CD4-positive, alpha-beta T cell (primary cell): Measurements from ENCODE around the gene PRKCA. TPM values are rescaled to one million over a fixed set of nuclear protein-coding genes. Genes with fewer than 3 reads are reported as not detected.
A peak's percentile ranks its signal among the peaks of the same experiment; 100 is the strongest.

Source experiments
- ATAC-seq: fragments of 200-7000 bp; cut with Tn5 transposase; one replicate; pipeline ENCODE4 v1.10.0; 2022; ENCODE audit warnings: mild to moderate bottlenecking; ENCODE audit not compliant: poor library complexity
- CTCF ChIA-PET: fragments of 350-600 bp; sonication (Branson Sonifier 250); formaldehyde crosslinking; loops from one replicate; lab custom pipeline; 2021; ENCODE audit warnings: antibody characterized with exemption, inconsistent platforms; lab: Charles Lee
- POLR2A ChIA-PET: fragments of 350-600 bp; sonication (Branson Sonifier 250); formaldehyde crosslinking; loops from one replicate; lab custom pipeline; 2021; ENCODE audit warnings: antibody characterized with exemption, inconsistent platforms; lab: Charles Lee
- DNase-seq, 14 experiments: peaks; one replicate each; pipeline ENCODE4 v3.0.0-alpha.2; 2013 to 2020; ENCODE audit warnings: mixed read lengths in 2 of 14
- H3K27ac ChIP-seq, 2 donors: one replicate each; pipeline versions ENCODE4 v1.5.1 to v1.7.0; 2013; ENCODE audit warnings: low read length in 2 of 2, low read depth in 1 of 2, mild to moderate bottlenecking in 1 of 2
- H3K27me3 ChIP-seq, 2 experiments: 1 replicate in 1 of 2; 2 replicates in 1 of 2; pipeline versions ENCODE4 v1.6.1 to v1.7.0; 2013; ENCODE audit warnings: low read length in 2 of 2, control low read depth in 1 of 2, mild to moderate bottlenecking in 1 of 2, moderate library complexity in 1 of 2; ENCODE audit not compliant: insufficient read depth in 2 of 2, control insufficient read depth in 1 of 2
- H3K36me3 ChIP-seq: one replicate; pipeline ENCODE4 v1.6.1; 2013; ENCODE audit warnings: low read length, control low read depth; ENCODE audit not compliant: insufficient read depth
- H3K4me1 ChIP-seq: one replicate; pipeline ENCODE4 v1.6.1; 2013; ENCODE audit warnings: low read length, control low read depth; ENCODE audit not compliant: insufficient read depth
- H3K4me3 ChIP-seq: one replicate; pipeline ENCODE4 v1.5.1; 2013; ENCODE audit warnings: mild to moderate bottlenecking, low read length, moderate library complexity
- H3K9me3 ChIP-seq, 2 experiments: 1 replicate in 1 of 2; 2 replicates in 1 of 2; pipeline versions ENCODE4 v1.6.1 to v1.7.0; 2013; ENCODE audit warnings: low read length in 2 of 2, mild to moderate bottlenecking in 2 of 2, control low read depth in 1 of 2, moderate library complexity in 1 of 2; ENCODE audit not compliant: control insufficient read depth in 1 of 2, insufficient read depth in 1 of 2
- H3K27ac Mint-ChIP-seq: one replicate; pipeline ENCODE4 v1.8.0; 2020; ENCODE audit warnings: mixed read lengths
- H3K27me3 Mint-ChIP-seq: one replicate; pipeline ENCODE4 v1.8.0; 2021; ENCODE audit warnings: mixed read lengths
- H3K36me3 Mint-ChIP-seq: one replicate; pipeline ENCODE4 v1.8.0; 2021; ENCODE audit warnings: low read depth, mixed read lengths
- H3K4me1 Mint-ChIP-seq: one replicate; pipeline ENCODE4 v1.8.0; 2021; ENCODE audit warnings: low read depth, mixed read lengths
- H3K4me3 Mint-ChIP-seq: one replicate; pipeline ENCODE4 v1.8.0; 2020; ENCODE audit warnings: mild to moderate bottlenecking, mixed read lengths
- H3K9me3 Mint-ChIP-seq: one replicate; pipeline ENCODE4 v1.8.0; 2020; ENCODE audit warnings: mixed read lengths
- intact Hi-C, 2 experiments: fragments of 100-400 bp; cut with DNase I in 1 of 2; cut with micrococcal nuclease in 1 of 2; formaldehyde crosslinking; loops; one replicate each; pipeline versions ENCODE4 v1.15.1 to v1.9.0; 2023 to 2025; cut with DNase I, micrococcal nuclease
- total RNA-seq, 174 experiments: library from RNA in 2 of 174; stranded (reverse) in 2 of 174; gene quantifications; one replicate each; pipeline ENCODE4 v1.2.3 and lab custom pipeline; 2021 to 2026
- TF ChIP-seq, protein P1 (sequence below): fragments of 200-600 bp; IDR thresholded peaks from one replicate; pipeline ENCODE4 v1.8.0; 2022; ENCODE audit warnings: antibody characterized with exemption, mild to moderate bottlenecking

Gene PRKCA
- total RNA-seq, 2 experiments from 2014 or later = 84.8 to 88.6 TPM

DNA sequence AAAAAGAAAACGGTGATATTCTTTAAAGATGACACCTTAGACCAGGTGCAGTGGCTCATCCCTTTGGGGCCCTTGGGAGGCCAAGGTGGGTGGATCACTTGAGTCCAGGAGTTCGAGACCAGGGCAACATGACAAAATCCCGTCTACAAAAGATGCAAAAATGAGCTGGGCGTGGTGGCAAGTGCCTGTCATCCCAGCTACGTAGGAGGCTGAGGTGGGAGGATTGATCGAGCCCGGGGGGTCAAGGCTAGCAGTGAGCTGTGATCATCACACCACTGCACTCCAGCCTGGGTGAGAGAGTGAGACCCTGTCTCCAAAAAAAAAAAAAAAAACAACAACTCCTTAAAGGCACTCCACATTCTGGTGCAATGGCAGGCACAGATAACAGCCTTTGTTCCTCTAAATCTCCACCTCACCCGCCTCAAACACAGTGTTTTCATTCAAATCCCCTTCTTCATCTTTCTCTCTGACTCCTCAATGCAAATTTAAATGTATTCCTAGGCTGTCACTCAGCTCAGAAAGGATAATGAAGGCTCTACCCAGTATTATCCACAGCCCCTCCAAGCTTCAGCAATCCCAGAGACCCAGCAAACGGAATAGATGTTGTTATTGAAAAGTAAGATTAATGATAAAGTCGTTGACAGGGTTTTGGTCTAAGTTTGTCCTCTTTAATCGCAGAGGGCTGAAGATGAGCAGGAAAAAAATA is 476.3 kb downstream of the PRKCA start:
- Histone ChIP-seq H3K4me3 (no peak overlapping the region), H3K27me3 (no peaks in the 10 kb centered on the region), H3K27ac (no peak overlapping the region), H3K4me1 (no peaks in the 10 kb centered on the region), H3K9me3 (no peaks in the 10 kb centered on the region), H3K36me3 (peaks cover 41% of the 10 kb centered on the region)
- no peak overlapping the region for H3K4me3 Mint-ChIP-seq
- ChIA-PET CTCF (no interaction called here), POLR2A (no interaction called here)
- H3K9me3 Mint-ChIP-seq = no peaks in the 10 kb centered on the region
- H3K4me1 Mint-ChIP-seq = no peaks in the 10 kb centered on the region
- no peak for ATAC-seq
- H3K36me3 Mint-ChIP-seq = peaks cover 88% of the 10 kb centered on the region
- no peaks in the 10 kb centered on the region for H3K27me3 Mint-ChIP-seq
- no peak for DNase-seq
- peak overlapping the region; percentile 12 for H3K27ac Mint-ChIP-seq
- intact Hi-C loops = no loop called here
- TF ChIP-seq, protein P1, sequence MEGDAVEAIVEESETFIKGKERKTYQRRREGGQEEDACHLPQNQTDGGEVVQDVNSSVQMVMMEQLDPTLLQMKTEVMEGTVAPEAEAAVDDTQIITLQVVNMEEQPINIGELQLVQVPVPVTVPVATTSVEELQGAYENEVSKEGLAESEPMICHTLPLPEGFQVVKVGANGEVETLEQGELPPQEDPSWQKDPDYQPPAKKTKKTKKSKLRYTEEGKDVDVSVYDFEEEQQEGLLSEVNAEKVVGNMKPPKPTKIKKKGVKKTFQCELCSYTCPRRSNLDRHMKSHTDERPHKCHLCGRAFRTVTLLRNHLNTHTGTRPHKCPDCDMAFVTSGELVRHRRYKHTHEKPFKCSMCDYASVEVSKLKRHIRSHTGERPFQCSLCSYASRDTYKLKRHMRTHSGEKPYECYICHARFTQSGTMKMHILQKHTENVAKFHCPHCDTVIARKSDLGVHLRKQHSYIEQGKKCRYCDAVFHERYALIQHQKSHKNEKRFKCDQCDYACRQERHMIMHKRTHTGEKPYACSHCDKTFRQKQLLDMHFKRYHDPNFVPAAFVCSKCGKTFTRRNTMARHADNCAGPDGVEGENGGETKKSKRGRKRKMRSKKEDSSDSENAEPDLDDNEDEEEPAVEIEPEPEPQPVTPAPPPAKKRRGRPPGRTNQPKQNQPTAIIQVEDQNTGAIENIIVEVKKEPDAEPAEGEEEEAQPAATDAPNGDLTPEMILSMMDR = no peak

DNA sequence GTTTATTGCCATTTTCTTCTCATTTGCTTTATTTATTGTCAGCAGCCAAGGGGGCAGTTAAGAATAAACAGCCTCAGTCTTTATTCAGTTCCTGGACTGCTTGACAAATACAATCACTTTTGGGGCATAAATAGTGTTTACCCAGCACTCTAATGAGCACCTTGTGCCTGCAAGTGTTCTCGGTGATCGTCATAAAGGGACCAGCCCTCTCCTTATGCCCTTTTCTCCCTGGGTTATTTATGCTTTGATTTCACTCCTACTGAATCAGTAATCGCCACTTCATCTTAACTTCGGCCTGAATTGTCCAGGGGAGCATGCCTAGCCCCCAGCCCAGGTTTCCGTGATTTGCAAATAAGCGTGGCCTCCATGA is 476.8 kb downstream of the PRKCA start:
- Histone ChIP-seq H3K4me3 (no peak overlapping the region), H3K27me3 (no peaks in the 10 kb centered on the region), H3K27ac (no peak overlapping the region), H3K36me3 (peaks cover 39% of the 10 kb centered on the region), H3K9me3 (no peaks in the 10 kb centered on the region), H3K4me1 (no peaks in the 10 kb centered on the region)
- Mint-ChIP-seq H3K36me3 (peaks cover 87% of the 10 kb centered on the region), H3K27me3 (no peaks in the 10 kb centered on the region), H3K27ac (peak overlapping the region; percentile 33), H3K4me3 (no peak overlapping the region), H3K9me3 (no peaks in the 10 kb centered on the region), H3K4me1 (no peaks in the 10 kb centered on the region)
- no peak for DNase-seq
- intact Hi-C loops = no loop called here
- ATAC-seq = no peak
- TF ChIP-seq, protein P1 = no peak
- ChIA-PET CTCF (no interaction called here), POLR2A (no interaction called here)

DNA sequence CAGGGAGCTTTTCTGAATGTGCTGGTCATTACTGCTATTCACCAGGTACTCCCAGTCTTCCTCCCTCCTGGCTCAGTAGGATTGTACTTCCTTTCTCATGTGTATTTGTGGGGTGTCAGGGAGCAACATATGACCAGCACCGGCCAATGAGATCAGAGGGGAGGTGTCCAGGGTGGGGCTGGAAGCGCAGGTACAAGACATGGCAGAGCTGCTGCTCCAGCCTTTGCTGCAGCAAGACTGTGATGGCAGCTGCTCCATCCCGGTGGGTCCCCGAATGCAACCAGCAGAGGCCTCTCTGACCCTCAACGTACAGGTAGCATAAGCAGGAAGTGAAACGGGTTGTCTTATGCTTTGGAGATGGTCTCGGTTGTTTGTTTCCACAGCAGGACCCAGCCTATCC is 478.7 kb downstream of the PRKCA start:
- ATAC-seq (no peak), DNase-seq (no peak)
- H3K4me1 Mint-ChIP-seq = no peaks in the 10 kb centered on the region
- Histone ChIP-seq H3K36me3 (peaks cover 21% of the 10 kb centered on the region), H3K4me1 (no peaks in the 10 kb centered on the region), H3K27ac (no peak overlapping the region), H3K27me3 (no peaks in the 10 kb centered on the region), H3K4me3 (no peak overlapping the region), H3K9me3 (no peaks in the 10 kb centered on the region)
- H3K4me3 Mint-ChIP-seq = no peak overlapping the region
- POLR2A ChIA-PET = no interaction called here
- no peaks in the 10 kb centered on the region for H3K27me3 Mint-ChIP-seq
- no peaks in the 10 kb centered on the region for H3K9me3 Mint-ChIP-seq
- H3K27ac Mint-ChIP-seq = no peak overlapping the region
- intact Hi-C loops = no loop called here
- TF ChIP-seq, protein P1 = no peak
- CTCF ChIA-PET = no interaction called here
- H3K36me3 Mint-ChIP-seq = peaks cover 77% of the 10 kb centered on the region
